Prostate gland (tissue), 2 donors: Measurements from ENCODE around the gene HOXB5. TPM values are rescaled to one million over a fixed set of nuclear protein-coding genes. Genes with fewer than 3 reads are reported as not detected.

ENCODE experiments used
- DNase-seq: peaks from one replicate; pipeline ENCODE4 v3.0.0-alpha.2; 2019; ENCODE audit warnings: low spot score
- H3K27ac ChIP-seq, 2 donors: fragments of 200-600 bp; sonication (generic); 2 replicates each; pipeline ENCODE4 v1.5.1; 2017 to 2019
- H3K27me3 ChIP-seq: fragments of 200-600 bp; sonication (generic); replicated peaks from 2 replicates; pipeline ENCODE4 v1.5.1; 2019; ENCODE audit not compliant: insufficient read depth
- H3K36me3 ChIP-seq, 2 donors: fragments of 200-600 bp; sonication (generic); 1 replicate in 1 of 2; 2 replicates in 1 of 2; pipeline versions ENCODE4 v1.5.1 to v1.8.1; 2017 to 2019
- H3K4me1 ChIP-seq: fragments of 200-600 bp; sonication (generic); replicated peaks from 2 replicates; pipeline ENCODE4 v1.5.1; 2019
- H3K4me3 ChIP-seq, 2 donors: fragments of 200-600 bp; sonication (generic); 2 replicates each; pipeline ENCODE4 v1.5.1; 2017 to 2019
- H3K9me3 ChIP-seq: fragments of 200-600 bp; sonication (generic); 2 replicates; pipeline ENCODE4 v1.5.1; 2017
- POLR2A ChIP-seq: fragments of 450-650 bp; IDR thresholded peaks from one replicate; pipeline ENCODE4 v1.6.1; 2016; ENCODE audit warnings: antibody characterized with exemption, mild to moderate bottlenecking
- POLR2AphosphoS5 ChIP-seq: sonication (generic); formaldehyde crosslinking; IDR thresholded peaks from one replicate; pipeline ENCODE4 v1.6.1; 2017; ENCODE audit warnings: antibody characterized with exemption
- WGBS: methylation state at CpG from one replicate; pipeline ENCODE4 v1.1.5; 2018; 5-methylcytosine and 5-hydroxymethylcytosine counted together
- intact Hi-C: fragments of 100-400 bp; cut with DNase I; formaldehyde crosslinking; loops from one replicate; pipeline ENCODE4 v1.14.2; 2022
- total RNA-seq, 2 donors: library from RNA; depleted of rRNA; stranded (reverse); fragments of >200 nt; gene quantifications; one replicate each; pipeline ENCODE4 v1.1.0, GENCODE V29; 2016
- TF ChIP-seq, protein P1 (sequence below), 4 experiments: fragments of 200-600 bp in 2 of 4; fragments of 450-650 bp in 2 of 4; sonication (generic) in 2 of 4; IDR thresholded peaks; 1 replicate in 3 of 4; 2 replicates in 1 of 4; pipeline ENCODE4 v1.5.1; 2016 to 2019; ENCODE audit warnings: antibody characterized with exemption in 4 of 4, mild to moderate bottlenecking in 2 of 4, moderate library complexity in 2 of 4

HOXB5 gene
- total RNA-seq, 2 donors from 2014 or later: 0.36 to 1.1 TPM

DNA sequence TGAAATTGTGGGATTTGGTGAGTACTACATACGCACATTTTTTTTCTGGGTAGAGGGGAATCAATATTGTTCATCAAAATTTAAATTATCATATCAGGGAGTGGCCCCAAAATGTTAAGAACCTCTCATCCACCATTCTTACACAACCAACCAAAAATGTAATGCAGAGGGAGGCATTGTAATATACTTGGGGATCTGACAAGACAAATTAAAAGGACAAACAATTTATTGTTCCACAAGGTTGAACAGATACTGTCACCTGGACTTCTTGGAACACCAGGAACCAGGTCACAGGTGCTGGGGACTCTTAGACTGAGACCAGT, 47.2 kb upstream of the HOXB5 start:
- H3K4me3 ChIP-seq: no peak overlapping the region
- 76% methylated on average over 1 of the region's 1 CpG for WGBS
- H3K9me3 ChIP-seq: no peaks in the 10 kb centered on the region
- H3K27ac ChIP-seq: no peak overlapping the region
- no peaks in the 10 kb centered on the region for H3K4me1 ChIP-seq
- H3K36me3 ChIP-seq: no peaks in the 10 kb centered on the region
- TF ChIP-seq, protein P1, sequence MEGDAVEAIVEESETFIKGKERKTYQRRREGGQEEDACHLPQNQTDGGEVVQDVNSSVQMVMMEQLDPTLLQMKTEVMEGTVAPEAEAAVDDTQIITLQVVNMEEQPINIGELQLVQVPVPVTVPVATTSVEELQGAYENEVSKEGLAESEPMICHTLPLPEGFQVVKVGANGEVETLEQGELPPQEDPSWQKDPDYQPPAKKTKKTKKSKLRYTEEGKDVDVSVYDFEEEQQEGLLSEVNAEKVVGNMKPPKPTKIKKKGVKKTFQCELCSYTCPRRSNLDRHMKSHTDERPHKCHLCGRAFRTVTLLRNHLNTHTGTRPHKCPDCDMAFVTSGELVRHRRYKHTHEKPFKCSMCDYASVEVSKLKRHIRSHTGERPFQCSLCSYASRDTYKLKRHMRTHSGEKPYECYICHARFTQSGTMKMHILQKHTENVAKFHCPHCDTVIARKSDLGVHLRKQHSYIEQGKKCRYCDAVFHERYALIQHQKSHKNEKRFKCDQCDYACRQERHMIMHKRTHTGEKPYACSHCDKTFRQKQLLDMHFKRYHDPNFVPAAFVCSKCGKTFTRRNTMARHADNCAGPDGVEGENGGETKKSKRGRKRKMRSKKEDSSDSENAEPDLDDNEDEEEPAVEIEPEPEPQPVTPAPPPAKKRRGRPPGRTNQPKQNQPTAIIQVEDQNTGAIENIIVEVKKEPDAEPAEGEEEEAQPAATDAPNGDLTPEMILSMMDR (IDR thresholded peaks at IDR 0.05): no peak
- TF ChIP-seq POLR2AphosphoS5 (no peak), POLR2A (no peak)
- peaks cover 15% of the 10 kb centered on the region for H3K27me3 ChIP-seq
- intact Hi-C loops: no loop called here
- no peak for DNase-seq

DNA sequence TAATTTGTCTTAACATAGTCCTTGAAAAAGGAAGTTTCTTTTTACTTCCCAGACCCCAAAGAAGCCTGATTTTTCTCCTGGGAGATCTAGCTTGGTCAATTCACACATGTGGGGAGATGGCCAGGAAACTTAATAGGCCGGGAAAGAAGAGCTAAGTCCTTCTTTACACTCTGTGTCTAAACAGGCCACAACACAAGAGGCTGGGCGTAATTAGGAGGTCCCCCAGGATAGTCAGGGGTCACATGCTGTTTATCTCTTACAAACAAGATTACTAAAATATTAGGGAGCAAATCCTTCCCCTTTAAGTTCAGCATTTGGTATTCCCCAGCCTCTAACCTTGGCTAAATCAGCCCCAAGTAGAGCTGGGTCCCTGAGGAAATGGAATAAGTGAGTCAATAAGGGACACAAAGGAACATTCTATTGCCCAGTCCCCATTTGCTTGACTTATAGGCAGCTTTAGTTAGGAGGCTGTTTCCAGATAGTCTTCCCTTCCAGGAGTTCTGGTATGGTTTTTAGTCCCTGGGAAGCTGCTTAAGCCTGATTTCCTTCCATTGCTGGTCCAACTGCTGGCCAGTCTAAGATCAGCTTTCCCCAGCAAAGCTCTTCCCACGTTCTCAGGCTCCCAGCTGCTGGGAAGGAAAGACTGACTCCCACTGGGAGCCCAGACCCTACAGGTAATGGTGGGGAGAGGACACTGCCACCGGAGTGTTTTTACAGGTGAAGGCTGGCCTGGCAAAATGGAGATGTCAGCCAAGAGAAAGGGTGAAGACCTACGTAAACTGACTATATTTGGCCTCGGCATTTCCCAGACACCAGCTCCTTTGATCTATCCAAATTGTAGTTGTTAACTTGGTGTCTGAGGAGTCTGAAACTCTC, 46.6 kb upstream of the HOXB5 start:
- DNase-seq: no peak

DNA sequence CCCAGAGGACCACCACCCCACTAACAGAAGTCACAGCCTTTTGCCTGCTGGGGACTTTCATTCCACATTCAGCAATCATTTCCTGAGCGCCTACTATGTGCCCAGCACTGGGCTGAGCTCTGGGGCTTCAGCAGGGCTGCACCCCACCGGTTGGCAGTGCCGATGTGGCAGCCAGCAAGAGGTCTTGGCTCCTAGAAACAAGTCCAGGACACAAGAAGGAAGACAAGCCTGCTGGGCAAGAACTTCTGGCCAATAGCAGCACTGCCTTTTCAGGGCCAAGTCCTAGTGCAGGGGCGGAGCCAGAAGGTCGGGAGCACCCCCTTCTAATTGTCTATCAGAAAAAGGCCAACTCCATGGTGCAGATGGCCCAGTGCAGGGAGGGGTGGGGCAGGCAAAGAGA, 45.6 kb upstream of the HOXB5 start:
- Histone ChIP-seq H3K27me3 (peaks cover 25% of the 10 kb centered on the region), H3K27ac (no peak overlapping the region), H3K36me3 (no peaks in the 10 kb centered on the region), H3K4me3 (no peak overlapping the region), H3K4me1 (no peaks in the 10 kb centered on the region), H3K9me3 (no peaks in the 10 kb centered on the region)
- no peak for TF ChIP-seq POLR2AphosphoS5
- TF ChIP-seq, protein P1 (IDR thresholded peaks at IDR 0.05): no peak
- no peak for TF ChIP-seq POLR2A
- DNase-seq: no peak
- WGBS: 42% methylated on average over 5 of the region's 5 CpGs
- intact Hi-C loops: no loop called here

More for the DNA sequence above, 46.6 kb upstream of the HOXB5 start:
- Histone ChIP-seq H3K27ac (no peak overlapping the region), H3K4me3 (no peak overlapping the region), H3K36me3 (no peaks in the 10 kb centered on the region), H3K27me3 (peaks cover 19% of the 10 kb centered on the region), H3K4me1 (no peaks in the 10 kb centered on the region), H3K9me3 (no peaks in the 10 kb centered on the region)
- 71% methylated on average over 6 of the region's 6 CpGs for WGBS
- intact Hi-C loops: no loop called here
- TF ChIP-seq POLR2A (no peak), POLR2AphosphoS5 (no peak)
- TF ChIP-seq, protein P1 (IDR thresholded peaks at IDR 0.05): no peak

DNA sequence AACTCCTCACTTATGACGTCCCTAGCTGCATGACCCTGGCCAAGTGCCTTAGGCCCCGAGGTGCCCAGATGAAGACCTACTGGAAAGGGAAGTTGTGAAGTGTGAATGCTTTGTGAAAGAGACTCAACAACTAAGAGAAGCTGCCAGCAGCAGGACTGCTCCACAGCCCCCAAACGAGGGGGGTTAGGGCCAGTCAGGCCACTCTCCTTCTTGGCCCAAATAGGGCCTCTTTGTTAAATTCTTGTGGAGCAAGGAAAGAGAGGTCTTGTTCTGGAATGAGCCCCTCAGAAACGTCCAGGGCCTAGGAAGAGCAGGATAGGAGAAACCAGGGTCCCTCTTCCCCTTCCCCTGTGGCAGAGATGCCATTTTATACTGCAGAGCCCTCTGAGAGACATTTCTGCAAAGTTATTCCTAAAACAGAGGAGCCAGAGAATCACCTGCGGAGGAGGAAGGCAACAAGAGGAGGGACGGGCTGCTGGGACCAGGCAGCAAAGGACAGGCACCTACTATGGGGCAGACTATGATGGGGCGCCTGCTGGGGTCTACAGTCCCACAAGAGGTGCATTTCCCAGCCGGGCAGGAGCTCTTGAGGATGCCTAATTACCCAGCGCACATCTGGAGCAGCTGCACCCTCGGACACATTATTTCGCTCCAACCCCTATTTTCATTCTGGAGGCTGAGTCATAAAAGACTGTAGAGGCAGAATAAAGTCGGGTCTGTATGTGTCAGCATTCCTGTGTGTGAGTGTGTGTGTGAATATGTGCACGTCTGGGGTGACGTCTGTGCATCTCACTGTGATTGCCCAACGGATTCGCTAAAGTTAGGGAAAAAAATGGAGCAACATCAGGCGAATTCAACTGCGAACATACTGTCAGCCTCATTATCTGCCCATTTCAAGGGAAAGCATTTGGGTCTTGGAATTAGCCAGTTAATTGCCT, 44.0 kb upstream of the HOXB5 start:
- 59% methylated on average over 18 of the region's 18 CpGs for WGBS
- H3K27me3 ChIP-seq: peaks cover 33% of the 10 kb centered on the region
- no peak for DNase-seq
- TF ChIP-seq, protein P1 (IDR thresholded peaks at IDR 0.05): no peak
- TF ChIP-seq POLR2A (no peak), POLR2AphosphoS5 (no peak)
- H3K27ac ChIP-seq: no peak overlapping the region
- H3K9me3 ChIP-seq: no peaks in the 10 kb centered on the region
- no peaks in the 10 kb centered on the region for H3K36me3 ChIP-seq
- intact Hi-C loops: no loop called here
- H3K4me1 ChIP-seq: no peaks in the 10 kb centered on the region
- no peak overlapping the region for H3K4me3 ChIP-seq
